HG02840 (cell line): ENCODE data around the gene TMEM132A.
A peak's percentile ranks its signal among the peaks of the same experiment; 100 is the strongest.
"Not testable (repeated sequence)": the region's sequence is repeated elsewhere in the genome, so short reads cannot be mapped to it uniquely, and the experiment has no call there.

Experiments used
- ATAC-seq: cut with Tn5 transposase; IDR thresholded peaks from one replicate; pipeline ENCODE4 v1.9.1; 2021; ENCODE audit warnings: mild to moderate bottlenecking, moderate library complexity, moderate number of reproducible peaks; ENCODE audit not compliant: unreplicated experiment, low FRiP score

Gene TMEM132A

GRCh38 chr11:60902625-60903024 lies 21.6 kb upstream of the TMEM132A start:
- no peak for ATAC-seq

DNA sequence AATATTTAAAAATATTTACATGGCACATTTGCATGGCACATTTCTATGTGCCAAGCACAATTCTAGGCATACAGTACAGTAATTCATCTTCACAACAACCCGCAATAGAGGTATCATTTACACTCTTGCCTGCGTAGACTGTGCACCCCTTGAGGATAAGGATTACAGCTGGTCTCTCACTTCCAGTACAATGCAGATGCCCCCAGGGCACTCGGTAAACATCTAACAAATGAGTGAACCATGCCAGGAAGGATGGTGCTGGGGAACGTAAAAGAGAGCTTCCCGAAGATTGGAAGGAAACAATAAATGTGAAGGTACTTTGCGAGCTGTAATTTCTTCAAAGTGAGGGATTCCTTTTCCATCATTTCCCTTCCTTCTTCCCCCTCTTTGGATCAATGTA lies 19.2 kb upstream of the TMEM132A start:
- ATAC-seq: no peak

- no peak for ATAC-seq
These were observed 18.6 kb upstream of the TMEM132A start for GRCh38 chr11:60905551-60906113.

DNA sequence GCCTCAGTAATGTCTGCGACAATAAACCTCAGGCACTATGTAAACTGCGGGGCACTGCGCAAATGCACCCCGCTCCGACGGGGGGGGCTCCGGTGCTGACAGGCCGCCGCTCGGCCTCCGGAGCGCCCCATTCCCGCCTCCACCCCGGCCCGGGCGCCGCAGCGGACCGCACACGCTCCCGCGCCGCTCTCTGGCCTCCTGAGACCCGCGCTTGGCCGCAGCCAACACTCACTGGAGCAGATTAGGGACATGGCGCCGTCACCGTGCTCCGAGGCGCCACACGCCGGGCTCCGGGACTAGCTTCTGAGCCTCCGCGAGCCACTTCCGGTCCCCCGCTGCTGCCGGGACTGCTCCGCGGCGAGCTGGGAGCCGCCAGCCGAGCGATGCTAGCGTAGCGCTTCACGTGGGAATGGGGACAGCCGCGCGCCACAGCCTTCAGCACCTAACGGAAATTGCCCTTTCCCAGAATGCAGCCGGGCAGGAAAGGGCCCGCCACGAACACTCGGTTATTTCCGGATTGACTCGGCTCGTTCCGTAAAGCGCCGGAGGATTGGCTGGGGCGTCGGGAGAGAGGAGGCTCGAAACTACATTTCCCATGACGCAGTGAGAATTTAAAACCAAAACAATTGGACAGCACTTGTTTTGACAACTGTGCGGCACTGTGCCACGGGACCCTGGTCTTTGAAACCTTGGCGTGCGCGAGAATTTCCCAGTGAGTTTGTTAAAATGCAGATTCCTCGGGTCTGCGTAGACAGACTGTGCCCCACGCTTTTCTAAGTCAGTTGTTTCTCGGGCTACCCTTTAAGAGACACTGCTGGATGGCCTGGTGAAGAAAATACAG lies 17.9 kb upstream of the TMEM132A start, which contains the start of gene PRPF19:
Gene PRPF19, minus strand, starts transcription at position 454 of the 841 bp plus-strand sequence. Its CDS starts 203 bp downstream, at position 251.
- peak; percentile 72 for ATAC-seq

DNA sequence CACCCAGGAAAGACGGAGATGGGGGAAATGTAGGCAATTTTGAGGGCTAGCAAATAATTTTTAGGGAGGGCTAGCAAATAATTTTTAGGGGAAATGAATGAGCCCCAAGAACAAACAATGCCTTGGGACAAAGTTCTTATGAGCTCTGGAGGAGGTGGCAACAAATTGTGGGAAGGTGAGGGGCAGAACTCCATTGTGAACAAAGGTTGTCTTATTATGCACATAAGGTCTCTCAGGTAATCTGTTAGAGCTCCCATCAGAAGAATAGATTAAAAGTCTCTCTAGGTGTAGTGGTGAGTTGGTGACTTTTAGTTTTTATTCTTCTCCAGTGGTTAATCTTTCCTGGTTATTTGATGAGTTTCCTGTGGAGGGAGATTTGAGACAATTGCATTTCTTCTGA lies 15.5 kb upstream of the TMEM132A start:
- no peak for ATAC-seq

DNA sequence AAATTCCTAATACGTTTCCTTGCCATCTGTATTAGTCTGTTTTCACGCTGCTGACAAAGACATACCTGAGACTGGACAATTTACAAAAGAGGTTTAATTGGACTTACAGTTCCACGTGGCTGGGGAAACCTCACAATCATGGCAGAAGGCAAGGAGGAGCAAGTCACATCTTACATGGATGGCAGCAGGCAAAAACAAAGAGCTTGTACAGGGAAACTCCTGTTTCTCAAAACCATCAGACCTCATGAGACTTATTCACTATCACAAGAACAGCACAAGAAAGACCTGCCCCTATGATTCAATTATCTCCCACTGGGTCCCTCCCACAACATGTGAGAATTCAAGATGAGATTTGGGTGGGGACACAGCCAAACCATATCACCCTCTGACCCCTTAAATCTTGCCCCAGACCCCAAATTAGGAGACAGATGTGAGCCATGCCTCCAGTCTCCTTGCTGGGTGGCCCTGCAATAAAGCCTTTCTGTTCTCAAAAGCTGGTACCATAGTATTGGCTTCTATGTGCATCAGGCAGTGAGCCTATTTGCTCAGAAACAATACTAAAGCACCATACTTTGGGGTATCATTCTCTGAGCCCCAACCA lies 14.5 kb upstream of the TMEM132A start:
- not testable (repeated sequence) for ATAC-seq

DNA sequence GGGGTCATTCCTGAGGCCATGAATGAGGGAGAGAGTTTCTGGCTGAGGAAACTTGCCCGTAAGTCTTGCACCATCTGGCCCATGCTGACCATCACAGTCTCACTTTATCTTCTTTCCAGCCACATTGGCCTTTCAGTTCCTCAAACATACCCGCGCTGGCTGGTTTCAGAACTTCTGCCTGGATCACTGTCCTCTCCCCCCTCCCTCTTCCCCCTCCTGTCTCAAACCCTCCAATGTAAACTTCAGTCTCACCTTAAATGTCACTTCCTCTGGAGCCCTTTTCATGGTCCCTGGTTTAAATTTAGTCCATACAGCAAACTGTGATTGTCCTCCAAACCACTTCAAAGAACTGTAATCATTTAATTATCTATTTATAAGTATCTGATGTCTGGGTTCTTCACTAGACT lies 14.0 kb upstream of the TMEM132A start:
- peak; percentile 24 for ATAC-seq

DNA sequence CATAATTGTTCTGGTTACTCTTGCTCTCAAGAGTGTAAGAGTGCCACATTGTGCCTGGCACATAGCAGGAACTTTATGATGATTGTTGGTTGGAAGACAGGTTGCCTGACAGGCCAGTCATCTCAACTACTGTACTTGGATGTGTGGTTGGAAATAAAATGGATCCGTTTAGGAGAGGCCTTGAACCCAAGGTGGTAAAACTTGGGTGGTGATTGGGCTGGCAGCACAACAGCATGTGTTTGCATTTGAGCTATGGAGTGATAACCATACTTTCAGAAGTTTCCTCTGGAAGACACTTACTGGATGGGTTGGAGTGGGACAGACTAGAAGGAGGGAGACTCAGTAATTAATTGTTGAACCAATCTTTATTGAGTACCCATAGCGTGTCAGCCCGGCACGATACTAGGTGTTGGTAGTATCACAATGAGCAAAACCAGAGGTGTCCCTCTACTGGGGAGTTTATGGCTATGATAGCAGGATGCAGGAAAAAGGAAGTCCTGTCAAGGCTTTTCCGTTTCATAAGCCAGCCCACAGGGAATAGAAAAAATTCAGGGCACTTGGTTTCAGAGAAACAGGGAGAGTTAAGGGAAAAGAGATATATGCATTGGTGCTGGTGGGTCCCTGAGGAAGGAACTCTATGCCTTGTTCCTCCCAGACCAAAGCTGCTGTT lies 13.4 kb upstream of the TMEM132A start:
- ATAC-seq: no peak

DNA sequence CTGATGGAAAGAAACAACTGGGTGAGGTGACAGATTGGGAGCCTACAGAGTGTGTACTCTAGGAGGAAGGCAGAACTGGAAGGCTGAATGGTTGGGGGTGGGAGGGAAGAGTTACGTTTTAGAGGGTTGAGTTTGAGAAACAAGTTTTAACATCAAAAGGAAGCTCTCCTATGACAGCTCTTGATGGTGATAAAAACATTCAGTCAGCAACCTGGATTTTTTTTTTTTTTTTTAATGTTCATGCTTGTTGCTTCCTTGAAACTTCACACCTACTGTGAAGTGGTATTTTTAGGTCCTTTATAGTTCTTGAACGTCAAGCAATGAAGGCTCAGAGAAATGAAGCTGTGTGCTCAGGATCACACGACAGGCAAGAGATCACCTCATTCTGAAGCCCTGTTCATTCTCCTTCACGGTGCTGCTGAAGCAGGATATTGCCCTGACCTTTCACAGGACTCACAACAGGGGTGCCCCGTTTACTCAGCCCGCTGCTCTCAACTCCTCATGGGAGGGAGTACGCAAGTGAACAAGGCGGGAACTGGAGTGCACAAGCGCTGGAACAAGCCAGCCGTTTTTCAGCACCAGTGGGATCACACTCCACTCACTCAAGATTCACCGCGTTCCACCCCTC lies 11.9 kb upstream of the TMEM132A start:
- ATAC-seq: no peak

- no peak for ATAC-seq
These were observed 11.3 kb upstream of the TMEM132A start for GRCh38 chr11:60912851-60913528.

DNA sequence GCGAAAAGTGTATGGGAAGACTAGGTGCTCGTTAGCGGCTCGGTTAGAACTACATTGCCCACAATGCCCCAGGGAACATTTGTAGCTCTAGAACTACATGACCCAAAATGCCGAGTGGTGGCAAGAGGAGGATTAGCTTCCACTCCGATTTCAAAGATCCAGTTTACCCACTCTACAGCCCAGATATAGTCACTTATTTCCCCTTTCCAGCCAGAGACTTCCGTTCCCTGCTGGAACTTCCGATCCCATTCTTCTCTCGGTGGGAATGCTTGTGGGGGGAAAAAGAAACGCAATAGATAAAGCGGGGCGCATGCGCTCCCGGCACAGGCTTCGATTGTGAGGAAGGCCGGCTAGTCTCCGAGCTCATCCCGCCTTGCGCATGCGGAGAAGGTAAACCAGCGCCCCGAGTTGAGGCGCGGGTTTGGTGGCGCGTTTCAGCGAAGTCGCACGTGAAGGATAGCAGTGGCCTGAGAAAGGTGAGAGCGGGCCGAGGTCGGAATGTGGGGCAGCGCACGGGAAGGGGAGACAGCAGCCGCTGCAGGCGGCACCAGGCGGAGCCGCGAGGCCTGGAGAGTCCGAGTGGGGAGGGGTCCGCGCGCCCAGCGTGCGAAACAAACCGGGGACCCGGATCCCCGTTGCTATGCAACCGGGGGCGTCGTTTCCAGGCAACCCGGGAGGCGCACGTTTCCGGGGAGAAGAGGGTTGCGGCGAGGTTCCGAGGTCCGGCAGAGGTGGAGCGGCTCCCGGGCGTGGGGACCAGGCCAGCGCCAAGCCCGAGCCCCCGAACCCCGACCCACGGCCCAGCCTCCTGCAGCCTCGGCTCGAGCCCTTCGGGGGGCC lies 10.2 kb upstream of the TMEM132A start, which contains the start of gene TMEM109:
Gene TMEM109, plus strand, starts transcription at position 366 of the 840 bp plus-strand sequence. CDS start 5,536 bp downstream, outside the sequence.
- peak; percentile 49 for ATAC-seq

- peak; percentile 1 for ATAC-seq
These were observed 9.5 kb upstream of the TMEM132A start for GRCh38 chr11:60914633-60915247.

DNA sequence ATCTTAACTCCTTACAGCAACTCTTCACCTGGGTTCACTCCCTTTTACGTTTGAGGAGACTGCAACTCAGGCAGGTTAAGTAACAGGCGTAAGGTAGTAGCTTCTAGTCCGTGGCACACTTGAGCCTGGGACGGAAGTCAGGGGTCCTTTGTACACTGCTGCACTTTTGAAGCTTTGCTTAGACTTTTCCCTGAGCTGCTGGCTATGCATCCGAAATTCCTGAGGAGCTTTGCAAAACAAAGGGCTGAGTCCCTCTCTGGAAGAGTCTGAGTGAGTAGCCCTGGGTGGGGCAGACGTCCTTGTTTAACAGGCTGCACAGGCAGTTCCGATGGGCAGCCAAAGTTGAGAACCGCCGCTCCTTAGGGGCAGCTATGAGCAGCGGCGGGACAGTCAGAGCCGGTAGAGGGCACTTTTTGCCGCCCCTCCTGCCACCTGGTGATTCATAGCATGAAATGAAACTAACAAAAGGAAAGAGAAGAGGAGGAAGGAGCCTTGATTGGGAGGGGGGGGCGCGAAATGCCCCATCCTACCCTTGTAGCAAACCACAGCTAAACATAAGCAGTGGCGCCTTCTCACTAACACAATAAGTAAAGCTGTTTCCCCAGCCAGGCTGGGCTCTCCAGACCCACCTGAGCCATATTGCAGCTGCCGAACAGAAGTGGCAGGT lies 8.9 kb upstream of the TMEM132A start:
- no peak for ATAC-seq

- ATAC-seq: no peak
These were observed 7.5 kb upstream of the TMEM132A start for GRCh38 chr11:60916669-60917206.

DNA sequence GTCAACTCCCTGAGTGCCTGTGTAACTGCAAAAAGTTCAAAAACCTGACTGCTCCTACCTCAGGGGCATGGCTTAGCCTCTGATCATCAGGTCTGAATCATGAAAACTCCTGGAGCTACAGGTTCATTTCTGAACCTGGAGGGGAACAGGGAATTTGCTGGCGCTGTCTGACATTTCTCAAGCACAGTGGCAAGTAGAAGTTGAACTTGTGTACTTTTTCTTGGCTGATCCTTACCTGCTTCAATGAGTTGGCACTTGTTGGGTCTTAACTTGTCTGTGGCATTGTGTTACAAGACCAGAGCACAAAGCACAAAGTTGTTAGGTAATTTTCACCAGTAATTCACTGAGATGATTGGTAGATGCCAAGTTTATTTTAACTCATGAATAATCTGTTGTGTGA lies 7.0 kb upstream of the TMEM132A start:
- ATAC-seq: no peak

DNA sequence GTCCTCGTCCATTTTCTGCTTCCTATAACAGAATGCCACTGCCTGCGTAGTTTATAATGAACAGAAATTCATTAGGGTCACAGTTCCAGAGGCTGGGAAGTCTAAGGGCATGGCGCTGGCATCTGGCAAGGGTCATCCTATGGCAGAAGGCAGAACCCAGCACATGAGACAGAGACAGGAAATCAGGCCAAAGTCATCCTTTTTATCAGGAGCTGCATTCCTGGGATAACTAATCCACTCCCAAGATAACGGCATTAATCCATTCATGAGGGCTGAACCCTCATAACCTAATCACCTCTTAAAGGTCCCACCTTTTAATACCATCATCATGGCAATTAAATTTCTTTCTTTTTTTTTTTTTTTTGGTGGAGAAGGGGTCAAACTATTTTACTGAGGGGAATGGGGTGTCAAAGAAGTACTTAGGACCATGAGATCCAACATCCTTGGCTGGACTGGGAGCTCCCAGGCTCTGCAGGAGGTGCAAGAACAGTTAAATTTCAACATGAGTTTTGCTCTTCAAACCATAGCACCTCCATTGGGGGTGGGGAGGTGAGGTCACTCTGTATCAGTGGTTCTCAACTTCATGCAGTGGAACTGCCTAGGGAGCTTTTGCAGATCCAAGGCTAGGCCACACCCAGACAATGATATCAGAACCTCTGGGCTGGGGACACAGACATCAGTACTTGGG lies 5.9 kb upstream of the TMEM132A start:
- no peak for ATAC-seq

DNA sequence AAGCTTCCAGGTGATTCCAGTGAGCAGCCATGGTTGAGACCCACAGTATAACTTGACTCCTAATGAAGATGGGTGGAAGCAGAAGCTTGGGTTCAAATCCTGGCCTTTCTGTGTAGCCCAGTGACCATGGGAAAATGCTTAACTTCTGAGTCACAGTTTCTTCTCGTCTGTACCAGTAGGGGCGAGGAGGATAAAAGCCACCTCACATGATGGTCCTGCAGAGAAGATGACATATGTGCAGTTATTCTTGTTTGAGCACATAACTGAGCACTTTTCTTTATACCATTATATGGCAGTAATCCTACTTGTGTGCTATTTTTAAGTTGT lies 5.4 kb upstream of the TMEM132A start:
- no peak for ATAC-seq
